ENCODE measurements around the gene PLPPR1. TPM values are rescaled to one million over a fixed set of nuclear protein-coding genes. Genes with fewer than 3 reads are reported as not detected.

PLPPR1 gene
- total RNA-seq, result not detected in 2 replicates

GRCh38 chr9:101028346-101029314 lies at the start of gene PLPPR1:
TSS of gene PLPPR1 (plus strand) at chr9:101028727.

Small RNAs within 50 kb of the gene (small RNA-seq; reads per million reads assigned to genes)
- not detected for gene RF00322

Measured in placental epithelial cell (primary cell).